GM10847 (cell line): ENCODE data around the gene GDF2.

Experiments
- POLR2A ChIP-seq: IDR thresholded peaks from 2 replicates; pipeline ENCODE4 v1.6.1; 2011; ENCODE audit not compliant: insufficient read length; ENCODE audit errors: extremely low read depth

The GDF2 gene

DNA sequence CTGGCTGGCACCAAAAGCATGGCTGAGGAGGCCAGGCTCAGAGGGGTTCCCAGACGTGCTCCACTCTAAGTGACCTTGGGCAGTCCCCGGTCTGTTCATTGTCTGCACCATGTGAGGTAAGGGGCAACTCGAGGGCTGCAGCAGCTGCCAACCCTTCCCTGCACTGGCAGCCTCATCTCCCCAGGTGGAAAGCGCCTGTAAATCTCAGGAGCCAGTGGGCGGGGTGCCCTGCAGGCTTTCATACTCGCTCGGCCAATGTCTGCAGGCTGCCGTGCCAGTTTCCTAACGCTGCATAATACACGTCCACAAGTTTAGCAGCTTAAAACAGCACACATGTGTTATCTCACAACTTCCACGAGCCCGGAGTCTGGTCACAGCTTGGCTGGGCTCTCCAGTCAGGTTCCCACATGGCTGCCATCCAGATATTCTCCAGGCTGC, 34.9 kb upstream of the GDF2 start:
- no peak for TF ChIP-seq POLR2A

DNA sequence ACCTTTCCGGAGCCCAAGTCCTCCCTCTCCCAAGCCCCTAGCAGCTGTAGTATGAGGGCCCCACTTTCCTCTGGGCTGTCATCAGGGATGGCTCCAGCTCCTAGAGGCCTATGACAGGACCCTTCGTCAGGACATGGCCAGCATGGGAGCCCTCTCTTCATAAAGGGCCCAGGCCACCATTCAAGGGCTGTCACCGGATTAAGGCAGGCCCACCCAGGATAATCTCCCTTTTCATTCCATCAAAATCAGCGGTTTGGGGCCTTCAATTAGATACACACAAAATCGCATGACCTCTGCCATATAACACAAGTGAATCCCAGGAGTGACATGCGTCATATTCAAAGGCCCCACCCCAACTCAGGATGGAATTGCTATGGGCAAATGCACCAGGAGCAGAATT, 34.4 kb upstream of the GDF2 start:
- TF ChIP-seq POLR2A: no peak

DNA sequence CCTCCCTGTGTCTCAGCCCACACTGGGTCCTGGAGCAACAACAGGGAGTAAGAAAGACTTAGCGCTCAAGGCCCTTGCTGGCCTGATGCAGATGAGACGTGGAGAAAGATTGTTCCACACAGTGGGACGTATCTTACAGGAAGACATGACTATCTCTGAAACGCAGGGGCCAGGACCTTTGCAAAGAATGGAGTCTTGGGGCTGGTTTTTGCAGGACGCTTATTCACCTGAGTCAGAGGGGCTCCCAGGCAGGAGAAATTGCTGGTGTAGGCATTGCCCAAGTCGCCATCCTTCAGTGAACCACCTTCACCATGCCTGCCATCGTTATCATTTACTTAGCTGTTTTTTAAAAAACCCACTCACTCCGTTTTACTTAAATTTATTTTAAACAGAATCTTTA, 34.0 kb upstream of the GDF2 start:
- TF ChIP-seq POLR2A: no peak

DNA sequence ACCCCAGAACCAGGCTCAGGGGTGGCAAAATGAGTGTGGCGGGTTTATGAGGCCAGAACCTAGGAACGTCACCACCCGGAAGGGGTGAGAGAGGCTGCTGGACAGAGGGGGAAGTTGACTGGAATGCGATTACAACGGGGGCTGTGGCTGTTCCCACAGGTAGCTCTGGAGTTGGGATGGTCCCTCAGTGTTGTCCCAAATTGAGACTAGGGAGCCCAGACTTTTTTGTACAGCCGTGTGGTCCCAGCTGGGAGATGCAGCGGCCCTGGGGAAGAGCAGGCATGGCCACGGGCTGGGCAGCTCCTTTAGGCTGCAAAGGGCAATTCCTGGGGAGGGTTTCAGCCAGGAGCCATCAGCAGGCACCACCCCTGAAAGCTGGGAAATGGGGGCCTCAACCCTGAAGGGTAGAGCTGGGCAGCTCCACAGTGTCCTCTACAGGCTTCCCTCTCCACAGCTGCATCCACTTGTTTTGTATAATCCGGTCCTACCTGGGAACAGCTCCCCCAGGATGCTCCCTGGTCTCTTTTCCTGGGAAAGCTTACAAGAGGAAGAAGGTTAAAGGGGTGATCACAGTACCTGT, 33.2 kb upstream of the GDF2 start:
- TF ChIP-seq POLR2A: no peak

DNA sequence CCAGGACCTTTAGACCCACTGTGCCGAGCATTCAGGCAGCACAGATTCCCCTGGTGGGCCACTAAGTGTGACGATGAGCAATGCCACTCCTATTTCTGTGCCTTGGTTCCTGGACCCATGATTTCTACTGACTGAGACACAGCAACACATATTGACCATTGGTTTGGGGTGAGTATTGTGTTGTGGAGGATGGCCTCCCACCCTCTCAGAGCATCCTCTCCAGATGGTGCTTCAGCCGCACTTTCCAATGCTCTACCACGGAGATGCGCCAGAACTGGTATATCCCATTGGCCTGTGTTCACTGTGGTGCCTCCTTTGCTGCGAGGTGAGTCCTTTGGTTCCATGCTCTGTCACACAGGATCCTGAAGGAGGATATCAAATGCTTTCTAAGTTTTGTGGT, 32.3 kb upstream of the GDF2 start:
- TF ChIP-seq POLR2A: no peak

DNA sequence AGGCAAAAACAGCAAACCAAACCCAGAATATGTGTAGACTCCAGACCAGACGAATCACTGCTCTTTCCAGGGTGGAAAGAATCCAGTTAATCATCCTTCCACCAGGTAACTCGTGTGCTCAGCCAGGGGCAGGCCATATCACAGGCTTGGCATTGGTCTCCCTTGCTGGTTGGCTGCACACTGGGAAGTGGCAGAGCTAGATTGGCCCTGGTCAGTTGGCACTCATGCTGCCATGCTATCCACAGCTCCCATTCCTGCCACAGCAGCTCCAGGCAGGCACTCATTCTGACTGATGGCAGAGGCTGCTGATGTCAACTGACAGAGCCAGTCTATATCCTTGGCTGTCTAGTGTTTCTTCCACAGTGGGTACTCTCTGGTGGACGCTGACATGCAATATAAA, 31.9 kb upstream of the GDF2 start:
- TF ChIP-seq POLR2A: no peak

DNA sequence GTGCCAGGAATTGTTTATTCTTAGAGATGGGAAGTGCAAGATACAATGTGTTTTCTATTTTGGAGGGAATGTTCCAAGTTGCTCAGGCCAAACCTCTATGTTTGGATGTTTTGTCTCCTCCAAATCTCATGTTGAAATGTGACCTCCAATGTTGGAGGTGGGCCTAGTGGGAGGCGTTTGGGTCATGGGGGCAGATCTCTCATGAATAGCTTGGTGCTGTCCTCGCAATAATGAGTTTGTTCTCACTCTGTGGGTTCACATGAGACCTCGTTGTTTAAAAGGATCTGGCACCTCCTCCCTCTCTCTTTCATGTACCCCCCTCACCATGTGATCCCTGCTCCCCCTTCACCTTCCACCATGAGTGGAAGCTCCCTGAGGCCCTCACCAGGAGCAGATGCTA, 30.6 kb upstream of the GDF2 start:
- TF ChIP-seq POLR2A: no peak

DNA sequence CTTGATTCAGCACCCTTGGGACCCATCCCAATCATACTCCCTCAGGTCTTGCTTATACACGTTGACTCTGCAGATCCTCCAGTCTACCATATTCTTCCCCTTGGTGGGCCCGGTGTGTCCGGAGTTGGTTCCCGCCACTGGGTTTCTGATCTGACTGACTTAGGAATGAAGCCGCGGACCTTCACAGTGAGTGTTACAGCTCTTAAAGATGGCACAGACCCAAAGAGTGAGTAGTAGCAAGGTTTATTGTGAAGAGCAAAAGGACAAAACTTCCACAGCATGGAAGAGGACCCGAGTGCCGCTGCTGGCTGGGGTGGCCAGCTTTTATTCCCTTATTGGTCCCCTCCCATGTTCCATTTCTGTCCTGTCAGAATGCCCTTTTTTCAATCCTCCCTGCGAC, 28.2 kb upstream of the GDF2 start:
- no peak for TF ChIP-seq POLR2A

DNA sequence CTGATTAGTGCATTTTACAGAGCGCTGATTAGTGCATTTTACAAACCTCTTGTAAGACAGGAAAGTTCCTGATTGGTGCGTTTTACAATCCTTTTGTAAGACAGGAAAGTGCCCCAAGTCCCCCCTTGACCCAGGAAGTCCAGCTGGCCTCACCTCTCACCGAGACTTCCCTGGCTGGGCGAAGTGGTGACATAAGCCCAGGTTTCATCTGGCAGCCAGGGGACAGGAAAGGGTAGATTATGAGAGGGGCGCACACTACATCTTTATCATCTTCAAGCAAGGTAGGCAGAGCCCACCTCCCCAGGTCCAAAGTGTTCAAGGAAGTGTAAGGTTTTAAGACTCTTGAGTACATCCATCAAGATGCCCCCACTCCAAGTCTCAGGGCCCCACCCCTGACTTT, 27.8 kb upstream of the GDF2 start:
- no peak for TF ChIP-seq POLR2A

DNA sequence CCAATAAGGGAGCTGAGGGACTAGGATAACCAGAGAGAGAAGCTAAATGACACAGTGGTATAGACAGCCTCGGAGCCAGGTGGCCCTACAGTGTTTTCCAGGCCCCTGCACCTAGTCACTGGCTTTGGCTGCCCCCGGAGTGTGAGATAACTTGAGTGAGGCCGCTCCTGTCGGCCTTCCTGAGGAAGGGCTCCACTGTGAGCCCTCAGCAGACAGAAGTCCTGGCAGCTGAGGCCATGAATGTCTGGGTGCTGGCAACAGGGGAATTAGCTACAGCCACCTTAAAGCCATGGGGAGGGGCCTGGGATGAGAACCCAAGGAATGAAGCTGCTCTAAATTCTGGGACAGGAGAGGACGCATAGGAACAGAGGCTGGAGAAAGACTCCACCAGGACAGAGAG, 26.8 kb upstream of the GDF2 start:
- TF ChIP-seq POLR2A: no peak

DNA sequence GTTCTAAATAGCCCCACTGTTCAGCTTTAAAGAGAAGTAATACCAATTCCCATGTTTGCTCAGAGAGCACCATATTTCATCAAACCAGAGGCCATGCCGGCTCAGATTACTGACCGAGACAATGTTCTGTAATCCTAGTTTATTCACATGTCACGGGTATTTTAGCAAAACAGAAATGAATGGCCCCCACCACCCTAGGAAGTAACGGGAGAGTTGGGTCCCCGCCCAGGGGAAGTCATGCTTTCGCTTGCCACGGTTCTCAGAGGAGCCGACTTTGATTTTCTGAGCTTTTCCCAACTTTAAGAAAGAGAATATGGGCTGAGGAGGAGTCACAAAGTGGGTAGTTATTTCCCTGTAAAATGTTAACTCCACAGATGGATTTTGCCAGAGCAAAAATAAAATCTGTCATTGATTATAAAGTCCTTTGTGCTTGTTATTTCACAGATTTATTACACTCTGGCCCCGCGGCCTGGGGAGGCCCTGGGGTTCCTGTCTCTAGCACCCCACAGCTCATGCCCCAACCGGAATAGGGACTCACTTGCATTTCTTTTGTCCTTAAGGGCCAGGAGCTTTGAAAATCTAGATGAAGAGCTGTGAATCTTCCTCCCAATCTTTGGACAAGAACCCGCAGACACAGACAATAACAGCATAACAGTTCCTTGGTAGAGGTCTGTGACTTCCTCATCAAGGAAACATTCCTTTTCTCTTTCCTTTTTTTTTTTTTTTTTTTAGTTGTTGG, 25.9 kb upstream of the GDF2 start:
- no peak for TF ChIP-seq POLR2A

DNA sequence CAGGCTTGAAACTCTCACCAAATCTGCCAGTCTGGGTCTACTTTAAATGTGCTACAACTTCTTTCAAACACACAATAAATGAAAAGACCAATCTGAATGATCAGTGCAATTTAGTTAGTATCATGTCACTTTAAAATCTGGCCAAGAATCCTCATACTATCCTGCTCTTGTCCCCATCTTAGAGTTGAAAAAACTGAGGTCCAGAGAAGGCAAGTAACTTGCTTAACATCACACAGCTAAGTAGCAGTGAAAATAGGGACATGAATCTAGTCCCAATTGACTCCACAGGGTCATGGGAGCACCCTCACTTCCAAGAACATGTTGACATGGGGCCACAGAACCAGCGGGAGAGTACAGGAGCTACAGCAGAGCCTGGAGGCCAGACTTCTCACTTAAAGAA, 25.3 kb upstream of the GDF2 start:
- TF ChIP-seq POLR2A: no peak

DNA sequence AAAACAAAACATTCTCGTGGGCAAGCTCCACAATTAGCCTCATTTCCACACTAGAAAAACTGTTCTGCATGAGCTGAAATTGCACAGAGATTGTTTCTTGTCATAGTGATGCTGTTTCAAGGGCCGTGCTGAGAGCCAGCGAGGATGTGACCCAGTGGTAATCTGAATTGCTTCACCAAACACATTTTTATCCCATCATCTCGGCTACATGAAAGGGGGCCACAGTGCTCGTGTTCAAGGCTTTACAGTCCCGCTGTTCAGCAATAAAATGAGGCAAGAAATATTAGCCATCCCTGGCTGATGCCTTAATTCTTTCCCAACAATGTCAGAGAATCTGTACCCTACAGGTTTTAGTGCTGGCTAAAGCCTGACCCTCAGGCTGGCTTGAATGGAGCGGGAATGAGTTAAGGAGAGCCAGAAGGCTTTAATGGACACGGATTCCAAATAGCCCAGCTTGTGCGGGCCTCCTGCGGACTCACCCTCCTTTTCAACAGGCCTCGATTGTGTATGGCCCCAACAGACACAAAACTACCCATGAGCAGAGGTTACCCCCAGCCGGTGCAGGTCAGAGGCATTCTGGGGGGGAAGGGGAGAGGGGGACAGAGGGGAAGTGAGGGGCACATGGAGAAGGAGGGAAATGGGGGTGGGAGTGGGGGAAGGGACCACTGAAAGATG, 24.3 kb upstream of the GDF2 start:
- TF ChIP-seq POLR2A: no peak

DNA sequence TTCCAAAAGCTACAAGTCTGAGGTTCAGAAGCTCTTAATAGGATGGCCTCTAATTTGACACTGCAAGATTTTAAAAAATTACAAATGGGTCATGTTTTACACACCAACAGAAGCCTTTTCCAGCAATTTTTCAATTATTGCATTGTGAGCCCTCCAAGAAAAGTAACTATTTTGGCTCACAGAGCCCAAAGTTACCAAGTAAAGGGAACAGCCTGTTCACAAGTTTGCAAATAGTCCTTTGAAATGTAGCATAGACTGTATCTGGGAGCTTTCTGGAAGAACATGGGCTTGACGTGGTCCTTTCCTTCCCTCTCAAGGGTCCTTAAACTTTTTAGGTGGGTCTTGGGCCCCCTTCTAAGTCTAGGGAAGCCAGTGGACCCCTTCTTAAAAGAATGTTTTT, 23.5 kb upstream of the GDF2 start:
- no peak for TF ChIP-seq POLR2A

DNA sequence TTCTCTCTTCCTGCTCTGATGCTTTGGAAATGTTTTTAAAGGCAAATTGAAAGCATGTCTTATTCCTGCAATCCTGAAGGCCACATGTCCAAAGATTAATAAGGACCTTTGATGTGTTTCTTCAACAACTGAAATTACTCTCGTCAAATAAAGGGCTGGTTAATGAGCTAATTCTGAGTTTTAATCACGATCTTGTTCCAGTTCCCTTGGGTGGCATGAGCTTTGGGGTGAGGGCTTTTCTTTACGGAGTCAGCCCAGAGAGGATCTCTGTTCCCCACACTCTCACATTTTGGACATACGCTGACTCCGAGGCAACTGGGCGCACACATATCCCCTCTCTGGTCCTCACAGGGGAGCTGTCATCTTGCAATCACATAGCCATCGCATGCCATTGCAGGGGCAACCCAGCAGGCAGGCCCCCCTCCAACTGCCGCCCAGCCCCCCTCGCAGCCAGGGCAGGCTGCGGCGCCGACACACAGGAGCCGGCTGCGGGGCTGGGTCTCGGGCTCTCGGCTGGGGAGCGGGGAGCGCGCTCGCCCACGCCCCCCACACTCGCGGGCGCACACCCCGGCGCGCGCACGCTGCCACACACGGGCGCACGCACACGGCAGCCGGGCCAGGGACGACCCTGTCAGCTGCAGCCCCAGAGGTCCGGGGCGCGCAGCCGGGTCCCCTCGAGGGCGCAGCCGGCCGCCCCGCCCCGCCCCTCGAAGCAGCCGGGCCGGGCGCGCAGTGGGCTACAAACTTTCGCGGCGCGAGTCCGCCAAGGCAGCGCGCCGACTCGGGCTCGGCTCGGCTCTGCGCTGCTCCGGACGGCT, 22.4 kb upstream of the GDF2 start, which contains the start of gene GDF10:
GDF10 (plus strand) TSS at position 587 of the 818 bp plus-strand sequence. CDS start 455 bp downstream, outside the sequence.
- TF ChIP-seq POLR2A: no peak
